Pancreas (tissue), 10 donors: ENCODE measurements around the gene KLC1. TPM values are rescaled to one million over a fixed set of nuclear protein-coding genes. Genes with fewer than 3 reads are reported as not detected.
"Not testable (repeated sequence)": the region's sequence is repeated elsewhere in the genome, so short reads cannot be mapped to it uniquely, and the experiment has no call there.

Experiments
- ATAC-seq, 4 donors: fragments of 200-7000 bp; cut with Tn5 transposase; one replicate each; pipeline versions ENCODE4 v1.8.0 to v1.9.1; 2020; ENCODE audit warnings: mild to moderate bottlenecking in 4 of 4, moderate library complexity in 4 of 4
- DNase-seq, 6 donors: peaks; one replicate each; pipeline ENCODE4 v3.0.0-alpha.2; 2020
- FAIRE-seq: peaks from 2 replicates; lab custom pipeline; 2012; peaks lifted over from hg19 to GRCh38; lab: Jason Lieb, UNC
- H3K27ac ChIP-seq, 4 donors: fragments of 200-600 bp; sonication (generic); 1 replicate in 3 of 4; 2 replicates in 1 of 4; pipeline versions ENCODE4 v1.5.0 to v1.8.0; 2020
- H3K27me3 ChIP-seq, 4 donors: fragments of 200-600 bp; one replicate each; pipeline ENCODE4 v1.8.0; 2021
- H3K36me3 ChIP-seq, 3 donors: fragments of 200-600 bp; sonication (generic) in 1 of 3; one replicate each; pipeline versions ENCODE4 v1.5.0 to v1.8.0; 2020 to 2021
- H3K4me1 ChIP-seq, 3 donors: fragments of 200-600 bp; one replicate each; pipeline ENCODE4 v1.8.0; 2021
- H3K4me3 ChIP-seq, 4 donors: fragments of 200-600 bp; sonication (generic) in 2 of 4; one replicate each; pipeline versions ENCODE4 v1.5.0 to v1.8.0; 2020 to 2021
- H3K9me3 ChIP-seq, 4 donors: fragments of 200-600 bp; one replicate each; pipeline ENCODE4 v1.8.0; 2021
- CTCF ChIP-seq, 4 donors: fragments of 200-600 bp; sonication (generic) in 3 of 4; IDR thresholded peaks; one replicate each; pipeline versions ENCODE4 v1.5.0 to v1.8.0; 2021; ENCODE audit warnings: antibody characterized with exemption in 4 of 4
- WGBS, 2 donors: extraction: QIAGEN DNeasy Blood & Tissue Kit; methylation state at CpG; one replicate each; pipeline ENCODE4 v1.1.7; 2013; 5-methylcytosine and 5-hydroxymethylcytosine counted together
- intact Hi-C, 3 donors: fragments of 100-400 bp; cut with DNase I; formaldehyde crosslinking; loops; one replicate each; pipeline versions ENCODE4 v1.11.1 to v1.14.2; 2022
- polyA plus RNA-seq, 2 donors: library from polyadenylated mRNA; stranded (reverse); fragments of 200-250 nt; gene quantifications; one replicate each; pipeline ENCODE4 v1.2.3, GENCODE V29; 2013
- total RNA-seq, 6 donors: library from RNA; stranded (reverse); fragmentation: NEBNext Ultra II Directional in 4 of 6; extraction: Animal tissue kit (Norgen Biotek cat#: 25700) in 4 of 6; gene quantifications; one replicate each; pipeline versions ENCODE4 v1.2.1 to v1.2.4, GENCODE V29; 2021 to 2023
- donor health status: healthy with polysubstance abuse.
- donor health status: DM: no; HTN: no; CAD: no; lungs with moderate emphysema.
- donor health status: DM: no; HTN: no; CAD: no.
- donor health status: control.
- donor health status: control.
- donor health status: Bipolar disorder and iron deficiency.
- donor health status: DM: yes; HTN: yes; CAD: no.
- donor health status: DM: no; HTN: no; CAD: no.
- donor health status: DM: no; HTN: no; CAD: no.
- donor health status: DM: yes; HTN: yes; CAD: no.

The KLC1 gene
- total and polyA plus RNA-seq, 8 donors: 36.1 to 91.0 (median 51.6) TPM

- no peaks in the 10 kb centered on the region for H3K4me1 ChIP-seq
- H3K36me3 ChIP-seq: no peaks in the 10 kb centered on the region
- WGBS, 2 donors: 8 to 17% methylated on average over 25 of the region's 25 CpGs
- H3K9me3 ChIP-seq: no peaks in the 10 kb centered on the region
- DNase-seq (peak in 3 of 6 donors; percentile 18 to 60 (median 25)), FAIRE-seq (no peak), ATAC-seq (peak; percentile 38 to 89 (median 84))
- no peak overlapping the region for H3K27ac ChIP-seq
- intact Hi-C loops: no loop called here
- TF ChIP-seq CTCF (IDR thresholded peaks at IDR 0.05): no peak
- H3K27me3 ChIP-seq: no peaks in the 10 kb centered on the region
- H3K4me3 ChIP-seq: no peak overlapping the region
Measured at GRCh38 chr14:103606963-103607668, 21.9 kb upstream of the KLC1 start.

- H3K4me1 ChIP-seq: no peaks in the 10 kb centered on the region
- no peaks in the 10 kb centered on the region for H3K36me3 ChIP-seq
- FAIRE-seq (no peak), DNase-seq (no peak), ATAC-seq (no peak)
- no peak for TF ChIP-seq CTCF (IDR thresholded peaks at IDR 0.05)
- 40 to 41% methylated on average over 15 of the region's 15 CpGs for WGBS, 2 donors
- H3K4me3 ChIP-seq: no peak overlapping the region
- H3K9me3 ChIP-seq: no peaks in the 10 kb centered on the region
- H3K27me3 ChIP-seq: no peaks in the 10 kb centered on the region
- no peak overlapping the region for H3K27ac ChIP-seq
- intact Hi-C loops: no loop called here
Measured at GRCh38 chr14:103607822-103608221, 21.2 kb upstream of the KLC1 start.

- WGBS, 2 donors: 87 to 94% methylated on average over 3 to 4 of the region's 4 CpGs
- H3K36me3 ChIP-seq, H3K4me1 ChIP-seq, DNase-seq, H3K9me3 ChIP-seq, intact Hi-C loops, H3K27me3 ChIP-seq, FAIRE-seq, H3K4me3 ChIP-seq, H3K27ac ChIP-seq, ATAC-seq: not testable (repeated sequence)
Measured at GRCh38 chr14:103609081-103609480, 19.9 kb upstream of the KLC1 start.

GRCh38 chr14:103611215-103611614 lies 17.8 kb upstream of the KLC1 start:
- H3K27me3 ChIP-seq: no peaks in the 10 kb centered on the region
- no peak for TF ChIP-seq CTCF (IDR thresholded peaks at IDR 0.05)
- no peak overlapping the region for H3K4me3 ChIP-seq
- H3K9me3 ChIP-seq: no peaks in the 10 kb centered on the region
- H3K36me3 ChIP-seq: no peaks in the 10 kb centered on the region
- ATAC-seq (no peak), DNase-seq (no peak), FAIRE-seq (no peak)
- WGBS, 2 donors: 85 to 92% methylated on average over 2 of the region's 2 CpGs
- H3K4me1 ChIP-seq: no peaks in the 10 kb centered on the region
- intact Hi-C loops: no loop called here
- no peak overlapping the region for H3K27ac ChIP-seq

- Histone ChIP-seq H3K36me3 (no peaks in the 10 kb centered on the region), H3K27me3 (no peaks in the 10 kb centered on the region), H3K4me1 (no peaks in the 10 kb centered on the region), H3K9me3 (no peaks in the 10 kb centered on the region), H3K4me3 (no peak overlapping the region), H3K27ac (no peak overlapping the region)
- TF ChIP-seq CTCF (IDR thresholded peaks at IDR 0.05): peak in 1 of 4 donors; percentile 20
- DNase-seq: no peak
- intact Hi-C loops: no loop called here
- WGBS, 2 donors: 95 to 96% methylated on average over 4 of the region's 4 CpGs
- FAIRE-seq: no peak
- no peak for ATAC-seq
Measured at GRCh38 chr14:103613517-103613916, 15.5 kb upstream of the KLC1 start.
